Calu3 (cell line): ENCODE data around the gene CACNA1C. TPM values are rescaled to one million over a fixed set of nuclear protein-coding genes. Genes with fewer than 3 reads are reported as not detected.

Source experiments
- BruUV-seq: library from RNA; stranded (reverse); fragments of 400-500 nt; replicated peaks from 2 replicates; lab custom pipeline; 2021; lab: Mats Ljungman, UMichigan
- CTCF ChIA-PET: fragments of 300-600 bp; sonication (Branson Sonifier 250); formaldehyde crosslinking; loops from one replicate; lab custom pipeline; 2022; ENCODE audit warnings: antibody characterized with exemption; lab: Charles Lee
- DNase-seq: peaks from one replicate; pipeline ENCODE4 v3.0.0; 2022
- H3K27ac Mint-ChIP-seq: one replicate; pipeline ENCODE4 v1.8.0; 2022; ENCODE audit warnings: mixed read lengths; ENCODE audit not compliant: unreplicated experiment
- H3K27me3 Mint-ChIP-seq: one replicate; pipeline ENCODE4 v1.8.0; 2022; ENCODE audit warnings: mixed read lengths; ENCODE audit not compliant: unreplicated experiment
- H3K36me3 Mint-ChIP-seq: one replicate; pipeline ENCODE4 v1.8.0; 2022; ENCODE audit warnings: mild to moderate bottlenecking, moderate library complexity, mixed read lengths; ENCODE audit not compliant: insufficient read depth, unreplicated experiment
- H3K4me1 Mint-ChIP-seq: one replicate; pipeline ENCODE4 v1.8.0; 2022; ENCODE audit warnings: mild to moderate bottlenecking, low read depth, mixed read lengths; ENCODE audit not compliant: unreplicated experiment
- H3K4me3 Mint-ChIP-seq: one replicate; pipeline ENCODE4 v1.8.0; 2022; ENCODE audit warnings: mild to moderate bottlenecking, low read depth, moderate library complexity, mixed read lengths; ENCODE audit not compliant: unreplicated experiment
- H3K9me3 Mint-ChIP-seq: one replicate; pipeline ENCODE4 v1.8.0; 2022; ENCODE audit warnings: low read depth, mixed read lengths; ENCODE audit not compliant: unreplicated experiment
- intact Hi-C: fragments of 100-400 bp; cut with micrococcal nuclease; formaldehyde crosslinking; loops from one replicate; pipeline ENCODE4 v1.10.0; 2022; ENCODE audit not compliant: unreplicated experiment
- total RNA-seq: library from RNA; stranded (reverse); gene quantifications from 2 replicates; pipeline ENCODE4 v1.2.3, GENCODE V29; 2022
- TF ChIP-seq, protein P1 (sequence below): fragments of 200-600 bp; IDR thresholded peaks from one replicate; pipeline ENCODE4 v1.8.0; 2022; ENCODE audit warnings: antibody characterized with exemption; ENCODE audit not compliant: unreplicated experiment

The CACNA1C gene
- total RNA-seq, 1 experiment from 2014 or later = not detected

DNA sequence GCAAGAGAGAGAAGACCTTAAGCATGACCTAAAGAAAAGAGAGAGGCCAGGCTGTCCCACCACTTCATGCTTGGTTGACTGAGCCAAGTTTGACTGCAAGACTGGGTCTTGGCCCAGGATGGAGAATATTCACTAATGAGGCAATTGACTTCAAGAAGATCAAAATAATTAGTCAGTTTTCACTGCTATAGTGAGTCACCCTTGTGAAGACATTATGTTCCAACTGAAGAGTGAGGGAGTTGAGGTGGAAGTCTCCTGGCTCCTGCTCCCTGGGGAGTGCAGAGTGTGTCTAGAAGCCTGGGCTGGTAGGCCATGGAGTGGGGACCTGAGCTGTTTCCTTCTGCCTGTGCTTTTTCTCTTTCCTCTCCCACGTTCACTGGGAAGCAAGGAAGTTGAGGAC is 117.6 kb downstream of the CACNA1C start:
- H3K36me3 Mint-ChIP-seq = no peaks in the 10 kb centered on the region
- H3K4me1 Mint-ChIP-seq = no peaks in the 10 kb centered on the region
- peaks cover 59% of the 10 kb centered on the region for H3K27me3 Mint-ChIP-seq
- no peak for DNase-seq
- CTCF ChIA-PET = no interaction called here
- no peak overlapping the region for H3K27ac Mint-ChIP-seq
- intact Hi-C loops = no loop called here
- TF ChIP-seq, protein P1, sequence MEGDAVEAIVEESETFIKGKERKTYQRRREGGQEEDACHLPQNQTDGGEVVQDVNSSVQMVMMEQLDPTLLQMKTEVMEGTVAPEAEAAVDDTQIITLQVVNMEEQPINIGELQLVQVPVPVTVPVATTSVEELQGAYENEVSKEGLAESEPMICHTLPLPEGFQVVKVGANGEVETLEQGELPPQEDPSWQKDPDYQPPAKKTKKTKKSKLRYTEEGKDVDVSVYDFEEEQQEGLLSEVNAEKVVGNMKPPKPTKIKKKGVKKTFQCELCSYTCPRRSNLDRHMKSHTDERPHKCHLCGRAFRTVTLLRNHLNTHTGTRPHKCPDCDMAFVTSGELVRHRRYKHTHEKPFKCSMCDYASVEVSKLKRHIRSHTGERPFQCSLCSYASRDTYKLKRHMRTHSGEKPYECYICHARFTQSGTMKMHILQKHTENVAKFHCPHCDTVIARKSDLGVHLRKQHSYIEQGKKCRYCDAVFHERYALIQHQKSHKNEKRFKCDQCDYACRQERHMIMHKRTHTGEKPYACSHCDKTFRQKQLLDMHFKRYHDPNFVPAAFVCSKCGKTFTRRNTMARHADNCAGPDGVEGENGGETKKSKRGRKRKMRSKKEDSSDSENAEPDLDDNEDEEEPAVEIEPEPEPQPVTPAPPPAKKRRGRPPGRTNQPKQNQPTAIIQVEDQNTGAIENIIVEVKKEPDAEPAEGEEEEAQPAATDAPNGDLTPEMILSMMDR = no peak
- BruUV-seq = no TSS peak
- no peak overlapping the region for H3K4me3 Mint-ChIP-seq
- peaks cover 11% of the 10 kb centered on the region for H3K9me3 Mint-ChIP-seq

DNA sequence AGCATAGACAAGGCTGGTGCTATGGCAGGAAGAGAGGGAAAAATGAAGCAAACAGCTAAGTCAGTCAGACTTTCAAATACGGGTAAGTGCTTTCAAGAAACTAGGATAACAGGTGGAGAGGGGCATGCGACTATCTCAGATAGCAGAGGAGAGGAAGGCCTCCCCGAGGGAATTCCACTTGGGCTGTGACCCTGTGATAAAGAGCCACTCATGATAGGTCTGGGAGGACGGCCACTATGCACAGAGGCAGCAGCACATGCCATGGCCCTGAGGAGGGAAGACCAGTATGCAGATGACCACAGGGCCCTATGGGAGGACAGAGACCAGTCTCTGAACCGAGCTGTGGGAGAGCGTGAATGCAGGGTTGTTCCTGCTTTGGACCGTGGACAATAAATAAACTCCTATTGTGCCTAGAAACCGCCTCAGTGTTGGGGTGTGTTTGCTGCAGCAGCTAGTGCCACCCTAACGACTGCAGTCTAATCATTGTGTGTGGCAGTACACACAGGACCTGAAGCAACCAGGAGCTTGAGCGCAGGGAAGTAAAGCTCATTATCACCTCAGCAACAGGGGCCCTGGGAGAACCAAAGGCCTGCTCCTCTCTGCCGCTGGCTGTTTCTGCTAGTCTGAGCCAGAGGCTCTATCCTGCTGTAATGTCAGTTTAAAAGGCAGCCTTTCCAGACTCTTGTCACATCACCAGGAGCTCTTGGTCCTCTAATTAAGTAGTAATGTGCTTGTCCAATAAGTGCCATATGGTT is 119.1 kb downstream of the CACNA1C start:
- intact Hi-C loops = no loop called here
- no TSS peak for BruUV-seq
- Mint-ChIP-seq H3K4me3 (no peak overlapping the region), H3K9me3 (peaks cover 6% of the 10 kb centered on the region), H3K27ac (no peak overlapping the region), H3K4me1 (no peaks in the 10 kb centered on the region), H3K36me3 (no peaks in the 10 kb centered on the region), H3K27me3 (peaks cover 59% of the 10 kb centered on the region)
- CTCF ChIA-PET = no interaction called here
- TF ChIP-seq, protein P1 = no peak
- no peak for DNase-seq

DNA sequence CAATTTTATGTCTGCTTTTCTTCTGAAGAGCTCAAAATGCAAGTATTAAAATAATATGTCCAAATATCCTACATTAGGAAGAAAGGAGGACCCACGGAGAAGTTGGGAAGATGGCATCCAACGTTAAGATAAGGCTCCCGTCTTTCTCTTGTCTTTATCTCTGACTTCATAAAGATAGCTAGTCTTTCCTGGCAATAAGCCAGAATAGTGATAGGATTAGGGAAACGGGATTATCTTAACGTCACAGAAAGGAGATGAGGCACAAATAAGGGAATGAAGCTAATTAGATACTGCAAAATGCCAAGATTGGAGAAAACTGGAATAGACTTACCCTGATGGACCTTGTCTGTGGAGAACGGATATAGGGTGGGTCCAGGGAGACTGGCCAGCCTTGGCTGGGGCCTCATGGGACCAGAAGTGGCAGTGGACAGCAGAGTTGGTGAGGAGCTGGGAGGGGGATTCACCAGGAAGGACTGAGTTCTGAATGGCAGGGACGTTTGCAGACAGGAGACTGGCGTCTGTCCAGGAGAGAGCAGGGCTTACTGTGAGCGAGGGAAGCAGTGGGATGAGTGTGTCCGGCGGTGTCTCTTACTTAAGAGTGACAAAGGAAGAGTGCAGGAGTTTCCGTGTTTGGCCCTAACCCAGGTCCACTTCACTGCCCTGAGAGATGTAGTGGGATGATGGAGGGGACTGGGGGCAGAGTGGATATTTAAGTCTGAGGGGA is 119.9 kb downstream of the CACNA1C start:
- DNase-seq = no peak
- Mint-ChIP-seq H3K27me3 (peaks cover 67% of the 10 kb centered on the region), H3K4me3 (no peak overlapping the region), H3K36me3 (no peaks in the 10 kb centered on the region), H3K4me1 (no peaks in the 10 kb centered on the region), H3K27ac (no peak overlapping the region), H3K9me3 (peaks cover 4% of the 10 kb centered on the region)
- BruUV-seq = no TSS peak
- intact Hi-C loops = no loop called here
- CTCF ChIA-PET = no interaction called here
- TF ChIP-seq, protein P1 = no peak

DNA sequence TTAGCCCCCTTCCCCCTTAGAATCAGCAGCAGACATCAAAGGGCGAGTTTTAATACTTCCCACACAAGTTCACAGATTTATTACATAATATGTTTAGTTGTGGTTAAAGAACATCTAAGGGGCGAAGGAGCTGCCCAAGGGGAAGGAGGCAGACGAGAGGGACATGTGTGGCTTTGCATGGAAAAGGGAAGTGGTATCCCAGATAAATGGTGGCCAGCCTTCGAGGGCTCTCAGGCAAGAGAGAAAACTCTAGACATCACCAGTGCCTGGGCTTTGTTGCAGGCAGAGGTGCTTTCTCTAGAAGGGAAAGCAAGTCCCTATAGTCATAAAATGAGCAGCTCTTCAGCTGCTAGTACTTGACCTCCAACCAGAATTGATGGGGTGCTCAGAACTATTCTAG is 121.2 kb downstream of the CACNA1C start:
- CTCF ChIA-PET = no interaction called here
- H3K9me3 Mint-ChIP-seq = no peaks in the 10 kb centered on the region
- TF ChIP-seq, protein P1 = no peak
- H3K4me1 Mint-ChIP-seq = no peaks in the 10 kb centered on the region
- H3K36me3 Mint-ChIP-seq = no peaks in the 10 kb centered on the region
- H3K4me3 Mint-ChIP-seq = no peak overlapping the region
- no peak overlapping the region for H3K27ac Mint-ChIP-seq
- no TSS peak for BruUV-seq
- intact Hi-C loops = no loop called here
- peaks cover 80% of the 10 kb centered on the region for H3K27me3 Mint-ChIP-seq
- no peak for DNase-seq
